Inflammatory macrophage treated with lipopolysaccharide for 4 hours (primary cell): ENCODE measurements around the gene RTN4RL1.
"Not testable (repeated sequence)": the region's sequence is repeated elsewhere in the genome, so short reads cannot be mapped to it uniquely, and the experiment has no call there.

Experiments used
- DNase-seq: peaks from one replicate; pipeline ENCODE4 v3.0.0-alpha.2; 2020

RTN4RL1 gene

DNA sequence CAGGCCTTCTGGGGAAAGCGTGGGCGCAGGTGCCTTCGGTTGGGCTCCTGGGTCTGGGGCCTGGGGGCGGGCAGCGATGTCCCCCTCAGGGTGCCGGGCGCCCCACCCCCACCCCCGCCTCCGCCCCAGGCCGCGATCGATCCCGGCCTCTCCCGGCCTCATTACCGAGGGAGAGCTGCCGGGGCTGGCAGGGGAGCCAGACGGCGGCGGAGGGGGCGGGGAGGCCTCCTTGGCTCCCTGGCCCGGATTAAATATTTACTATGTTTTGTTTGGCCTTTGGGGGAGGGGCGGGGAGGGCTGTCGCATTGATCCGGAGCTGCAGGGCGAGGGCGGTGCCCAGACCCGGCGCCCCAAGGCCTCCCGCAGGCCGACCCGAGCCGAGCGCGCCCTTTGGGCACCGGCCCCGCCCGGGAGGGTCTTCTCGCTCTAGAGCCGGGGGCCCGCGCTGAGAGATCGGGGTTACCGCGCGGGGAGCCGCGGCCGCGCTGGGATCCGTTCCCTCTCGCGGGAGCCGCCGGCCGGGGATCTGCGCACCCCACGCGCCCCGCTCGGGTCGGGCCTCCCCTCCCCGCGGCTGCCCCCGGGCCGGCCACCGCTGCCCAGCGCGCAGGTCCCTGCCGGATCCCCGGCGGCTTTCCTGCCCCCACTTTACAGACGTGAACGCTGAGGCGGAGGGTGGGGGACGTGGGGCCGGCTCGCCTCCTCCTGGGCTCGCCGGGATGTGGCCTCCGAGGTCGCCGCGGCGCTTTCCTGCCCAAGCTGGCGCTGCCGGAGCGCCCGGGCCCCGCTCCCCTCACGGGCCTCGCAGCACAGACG is 27.0 kb downstream of the RTN4RL1 start:
- no peak for DNase-seq

GRCh38 chr17:1997289-1997926 is 27.7 kb downstream of the RTN4RL1 start:
- DNase-seq = no peak

GRCh38 chr17:1996800-1997288 is 28.3 kb downstream of the RTN4RL1 start:
- DNase-seq = no peak

DNA sequence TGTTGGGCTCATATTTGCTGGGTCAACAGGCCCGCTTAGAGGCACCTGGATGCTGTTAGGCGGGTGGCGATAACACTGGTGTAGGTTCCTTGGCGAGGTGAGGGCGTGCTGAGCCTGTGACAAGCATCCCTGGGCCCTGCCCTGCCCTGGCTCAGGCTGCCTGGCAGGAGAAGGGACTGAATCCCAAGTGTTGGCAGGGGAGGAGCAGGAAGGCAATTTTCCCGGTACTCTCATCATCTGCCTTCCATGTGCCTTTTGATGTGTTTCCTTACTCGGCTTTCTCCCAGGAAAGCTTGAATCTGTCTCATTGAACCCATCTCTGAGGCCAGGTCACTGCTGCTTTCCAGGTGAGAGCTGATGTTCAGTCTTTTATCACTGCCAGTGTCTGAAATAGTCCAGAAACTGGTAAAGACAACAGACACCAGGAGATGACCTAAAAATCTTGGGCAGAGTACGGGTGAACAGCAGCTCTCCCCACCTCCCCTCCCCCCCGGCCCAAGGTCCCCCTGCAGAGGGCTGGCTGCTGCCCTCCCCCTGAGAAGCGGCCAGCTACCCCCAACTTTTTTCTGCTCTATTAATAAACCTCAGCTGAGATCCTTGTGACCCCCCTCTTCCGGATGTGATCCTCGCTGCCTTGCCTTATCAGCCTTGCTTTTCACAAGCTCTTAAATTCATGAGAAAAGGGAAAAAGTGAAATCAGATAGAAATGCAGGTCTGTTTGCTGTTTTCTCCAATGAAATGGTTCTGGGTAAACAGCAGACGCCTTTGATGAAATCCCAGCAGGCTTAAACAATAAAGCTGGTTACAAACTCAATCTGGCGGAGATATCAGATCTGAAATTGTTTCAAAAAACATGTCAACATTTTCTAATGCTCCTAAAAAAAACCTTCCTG is 29.0 kb downstream of the RTN4RL1 start:
- DNase-seq = no peak

GRCh38 chr17:1995321-1995892 is 29.7 kb downstream of the RTN4RL1 start:
- DNase-seq = no peak

GRCh38 chr17:1994707-1995106 is 30.4 kb downstream of the RTN4RL1 start:
- no peak for DNase-seq

DNA sequence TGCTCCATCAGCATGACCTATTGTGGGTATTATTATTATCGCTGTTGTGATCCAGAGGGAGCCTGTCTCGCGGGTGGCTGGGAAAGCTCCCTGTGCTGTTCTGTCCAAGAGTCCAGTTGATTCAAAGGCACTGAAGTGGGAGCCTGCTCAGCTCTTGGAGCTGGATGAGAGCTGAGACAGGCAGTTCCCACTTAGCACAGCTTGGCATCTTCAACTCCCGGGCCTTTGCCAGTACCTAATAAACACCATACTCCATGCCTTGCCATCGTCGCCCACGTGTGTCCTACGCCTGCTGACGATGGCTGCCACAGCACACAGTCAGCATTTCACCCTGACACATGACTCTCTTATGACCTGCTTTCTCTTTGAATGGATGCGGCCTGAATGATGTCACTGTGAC is 32.6 kb downstream of the RTN4RL1 start:
- no peak for DNase-seq

DNA sequence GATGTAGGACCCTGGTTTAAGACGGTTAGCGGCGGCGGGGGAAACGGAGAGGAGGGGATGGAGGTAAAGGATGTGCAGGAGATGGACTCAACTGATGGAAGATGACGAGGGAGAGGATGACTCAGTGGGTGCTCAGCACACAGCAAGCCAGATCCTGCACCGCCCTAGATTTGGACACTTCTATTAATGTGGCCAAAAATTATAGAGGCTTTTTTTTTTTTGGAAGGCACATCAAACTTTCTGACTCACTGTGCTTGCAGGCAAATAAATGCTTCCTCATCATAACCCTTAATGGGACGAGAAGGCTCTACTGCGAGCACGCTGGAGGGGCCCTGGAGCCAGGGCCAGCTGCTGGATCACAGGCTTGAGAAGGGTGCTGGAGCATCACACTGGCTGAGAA is 36.0 kb downstream of the RTN4RL1 start:
- DNase-seq = no peak

GRCh38 chr17:1986783-1987451 is 38.2 kb downstream of the RTN4RL1 start:
- DNase-seq = no peak

- DNase-seq = no peak
Measured at GRCh38 chr17:1985686-1986085, 39.4 kb downstream of the RTN4RL1 start.

DNA sequence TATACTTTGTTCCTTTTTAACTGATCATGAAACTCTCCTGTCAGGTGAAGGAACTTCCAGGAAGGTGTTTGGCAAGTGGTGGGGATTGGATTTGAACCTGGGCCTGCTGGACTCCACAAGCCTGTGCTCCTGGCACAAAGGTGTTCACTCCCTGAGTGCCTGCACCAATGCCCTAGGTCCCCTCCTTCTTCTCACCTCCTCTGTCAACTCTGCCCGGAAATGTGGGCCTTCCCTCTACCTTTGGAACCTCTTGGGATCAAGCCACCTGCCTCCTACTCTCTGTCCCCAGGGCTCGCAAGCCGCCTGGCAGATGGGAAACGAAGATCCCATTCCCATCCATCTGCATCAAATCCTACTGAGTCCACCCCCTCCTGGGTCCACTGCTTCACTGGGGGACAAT is 40.0 kb downstream of the RTN4RL1 start:
- no peak for DNase-seq

DNA sequence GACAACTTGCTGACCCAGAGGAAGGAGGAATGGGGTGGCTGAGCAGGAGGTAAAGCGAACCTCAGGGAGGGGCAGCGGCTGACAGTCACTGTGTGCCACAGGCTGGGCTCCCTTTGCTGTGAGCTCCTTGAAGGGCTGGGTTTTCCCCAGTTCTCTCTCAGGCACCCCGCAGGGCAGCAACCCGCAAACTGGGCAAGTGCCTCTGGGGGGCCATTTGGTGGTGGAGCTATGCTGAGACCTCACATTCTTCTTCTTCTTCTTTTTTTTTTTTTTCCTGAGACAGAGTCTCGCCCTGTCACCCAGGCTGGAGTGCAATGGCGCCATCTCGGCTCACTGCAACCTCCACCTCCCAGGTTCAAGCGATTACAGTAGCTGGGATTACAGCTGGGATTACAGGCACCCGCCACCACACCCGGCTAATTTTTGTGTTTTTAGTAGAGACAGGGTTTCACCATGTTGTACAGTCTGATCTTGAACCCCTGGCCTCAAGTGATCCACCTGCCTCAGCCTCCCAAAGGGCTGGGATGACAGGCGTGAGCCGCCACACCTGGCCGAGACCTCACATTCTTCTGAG is 42.3 kb downstream of the RTN4RL1 start:
- DNase-seq = not testable (repeated sequence)

DNA sequence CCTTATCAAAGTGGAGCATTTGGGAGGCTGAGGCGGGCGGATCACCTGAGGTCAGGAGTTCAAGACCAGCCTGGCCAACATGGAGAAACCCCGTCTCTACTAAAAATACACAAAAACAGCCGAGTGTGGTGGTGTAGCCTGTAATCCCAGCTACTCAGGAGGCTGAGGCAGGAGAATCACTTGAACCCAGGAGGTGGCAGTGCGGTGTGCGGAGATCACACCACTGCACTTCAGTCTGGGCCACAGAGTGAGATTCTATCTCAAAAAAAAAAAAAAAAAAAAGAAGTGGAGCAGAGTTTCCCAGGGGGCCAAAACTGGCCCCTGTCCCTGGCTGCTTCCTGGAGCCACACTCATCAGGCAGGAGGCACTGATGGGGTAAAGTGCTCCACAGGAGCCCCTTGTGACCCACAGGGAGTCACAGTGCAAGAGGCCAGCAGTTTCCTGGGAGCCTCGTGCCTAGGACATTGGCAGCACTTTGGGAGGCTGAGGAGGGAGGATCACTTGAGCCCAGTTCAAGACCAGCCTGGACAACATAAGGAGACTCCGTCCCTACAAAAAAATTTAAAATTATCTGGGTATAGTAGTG is 44.4 kb downstream of the RTN4RL1 start:
- no peak for DNase-seq

DNA sequence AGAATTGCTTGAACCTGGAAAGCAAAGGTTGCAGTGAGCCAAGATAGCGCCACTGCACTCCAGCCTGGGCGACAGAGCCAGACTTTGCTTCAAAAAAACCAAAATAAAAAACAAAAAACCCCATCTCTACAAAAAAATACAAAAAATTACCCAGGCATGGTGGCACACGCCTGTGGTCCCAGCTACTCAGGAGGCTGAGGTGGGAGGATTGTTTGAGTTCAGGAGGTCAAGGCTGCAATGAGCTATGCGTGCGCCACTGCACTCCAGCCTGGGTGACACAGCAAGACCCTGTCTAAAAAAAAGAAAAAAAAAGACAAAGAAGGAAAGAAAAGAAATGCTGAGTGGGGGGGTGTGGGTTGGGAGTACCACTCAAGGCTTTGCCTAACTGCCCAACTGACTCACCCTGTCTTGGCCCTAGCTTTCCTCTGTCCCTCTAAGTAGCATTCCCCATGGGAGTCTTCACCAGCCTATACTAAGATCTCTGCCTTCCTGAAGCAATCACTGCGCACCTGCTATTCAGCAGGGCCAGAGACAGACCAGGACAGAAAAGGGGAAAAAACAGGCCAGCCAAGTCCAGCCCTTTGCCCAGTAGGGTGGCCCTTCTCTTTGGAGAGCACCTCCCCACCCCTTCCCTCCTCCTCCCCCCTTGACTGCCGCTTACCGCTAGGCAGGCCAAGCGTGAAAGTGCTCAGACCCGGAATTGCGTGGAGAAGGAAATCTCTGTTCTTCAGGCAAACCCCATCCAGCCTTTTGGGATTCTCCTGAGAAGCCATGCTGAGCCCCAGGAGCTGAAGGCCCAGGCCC is 45.8 kb downstream of the RTN4RL1 start:
- no peak for DNase-seq

DNA sequence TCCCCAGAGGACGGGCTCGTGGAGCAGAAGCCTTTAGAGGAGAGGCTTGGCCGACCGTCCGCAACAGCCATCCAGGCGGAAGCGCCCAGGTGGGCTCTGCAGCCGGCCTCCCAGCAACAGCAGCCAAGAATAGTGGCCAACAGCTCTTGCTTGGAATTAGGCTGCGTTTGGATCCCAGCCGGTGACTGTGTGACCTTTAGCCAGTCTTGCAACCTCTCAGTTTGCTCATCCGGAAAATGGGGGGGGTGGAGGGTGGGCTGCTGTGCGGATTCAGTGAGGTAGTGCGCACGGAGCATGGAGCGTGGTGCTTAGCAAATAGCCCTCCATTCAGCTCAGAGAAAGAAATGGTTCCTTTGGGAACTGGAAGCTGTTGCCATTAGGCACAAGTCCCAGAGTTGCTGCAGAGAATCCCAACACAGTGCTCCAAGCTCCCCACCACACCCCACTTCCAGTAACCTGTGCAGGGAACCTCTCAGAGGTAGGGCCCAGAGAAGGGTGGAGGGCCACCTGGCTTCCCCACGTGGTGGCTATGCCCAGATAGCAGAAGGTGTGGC is 46.7 kb downstream of the RTN4RL1 start:
- no peak for DNase-seq

- no peak for DNase-seq
Measured at GRCh38 chr17:1977583-1978395, 47.3 kb downstream of the RTN4RL1 start.

GRCh38 chr17:1976683-1977064 is 48.5 kb downstream of the RTN4RL1 start:
- no peak for DNase-seq

- no peak for DNase-seq
Measured at GRCh38 chr17:1976000-1976682, 49.0 kb downstream of the RTN4RL1 start.

DNA sequence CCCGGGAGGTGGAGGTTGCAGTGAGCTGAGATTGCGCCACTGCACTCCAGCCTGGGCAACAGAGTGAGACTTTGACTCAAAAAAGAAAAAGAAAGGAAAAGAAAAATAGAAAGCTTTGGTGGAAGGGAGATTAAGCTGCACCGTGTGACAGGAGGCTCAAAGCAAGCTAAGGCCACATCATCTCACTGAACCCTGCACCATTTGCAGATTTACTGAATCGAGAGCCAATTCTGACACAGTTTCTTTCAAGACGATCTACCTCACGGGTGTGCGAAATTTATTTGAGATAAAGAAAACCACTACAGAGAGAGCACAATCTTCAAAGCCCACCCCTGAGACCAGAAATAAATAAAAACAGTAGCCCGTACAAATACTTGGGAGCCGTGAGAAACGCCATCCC is 49.6 kb downstream of the RTN4RL1 start:
- DNase-seq = no peak
